ENCODE data around the gene SUSD3. TPM values are rescaled to one million over a fixed set of nuclear protein-coding genes. Genes with fewer than 3 reads are reported as not detected.

The SUSD3 gene
- total and polyA plus RNA-seq, 10 of the 15 experiments (the other 5 are each of a cell fraction or from before 2014, with no cell fraction given): 2.5 to 92.0 (median 31.1) TPM

GRCh38 chr9:93123561-93124283 lies 65.2 kb downstream of the SUSD3 start:
- no peak overlapping the region for H3K27ac ChIP-seq (ENCODE audit: control insufficient read depth, insufficient read depth)
- peaks cover 20% of the 10 kb centered on the region for H3K4me1 ChIP-seq (ENCODE audit: control insufficient read depth, insufficient read depth, low read length)
- POLR2A ChIA-PET: no interaction called here

More at GRCh38 chr9:93123561-93124283, 65.2 kb downstream of the SUSD3 start:
- no peaks in the 10 kb centered on the region for H3K27me3 ChIP-seq (replicated peaks in 1 of 2; ENCODE audit: control insufficient read depth in 2 of 2, insufficient read depth in 2 of 2, low read length in 1 of 2)
- no peak for TF ChIP-seq MEF2B (IDR thresholded peaks at IDR 0.05; ENCODE audit: partially characterized antibody, poor library complexity, severe bottlenecking)
- TF ChIP-seq SIN3A (IDR thresholded peaks at IDR 0.05; ENCODE audit: low read depth, low read length): no peak
- TF ChIP-seq HSF1 (IDR thresholded peaks at IDR 0.05; ENCODE audit: low read depth, low read length): no peak
- TF ChIP-seq NFXL1 (IDR thresholded peaks at IDR 0.05; ENCODE audit: borderline replicate concordance): no peak
- no peak for TF ChIP-seq RBBP5 (conservative IDR thresholded peaks at IDR 0.05)
- no peak for TF ChIP-seq GATAD2B (conservative IDR thresholded peaks at IDR 0.05; ENCODE audit: low read depth)
- TF ChIP-seq CTCF (IDR thresholded peaks at IDR 0.05 in 2 of 3, conservative IDR thresholded peaks at IDR 0.05 in 1 of 3; ENCODE audit: control insufficient read depth in 2 of 3, extremely low read depth in 1 of 3, insufficient read depth in 1 of 3, low read depth in 3 of 3, low read length in 3 of 3): no peak
- TF ChIP-seq TAF1 (IDR thresholded peaks at IDR 0.05; ENCODE audit: borderline replicate concordance, low read depth, low read length): no peak
- no peak for TF ChIP-seq RELA (IDR thresholded peaks at IDR 0.05; ENCODE audit: borderline replicate concordance, partially characterized antibody)
- TF ChIP-seq IKZF2 (IDR thresholded peaks at IDR 0.05): no peak
- no peak for TF ChIP-seq WRNIP1 (IDR thresholded peaks at IDR 0.05; ENCODE audit: borderline replicate concordance, low read depth, low read length)
- SMC1A ChIA-PET (ENCODE audit: uncharacterized antibody, unreplicated experiment): no interaction called here
- H3K36me3 ChIP-seq (ENCODE audit: control insufficient read depth in 2 of 2, insufficient read depth in 2 of 2, low read length in 1 of 2): peaks cover 0 to 9% of the 10 kb centered on the region in 2 experiments; a peak in 2 of 4 replicates
- no peak for DNase-seq (ENCODE audit: low read depth, low spot score)
- ATAC-seq: no peak
- in situ Hi-C loops (cut with MboI) (no loop called here), intact Hi-C loops (cut with micrococcal nuclease; ENCODE audit: unreplicated experiment) (no loop called here)
- H4K20me1 ChIP-seq (ENCODE audit: control insufficient read depth, insufficient read depth): no peaks in the 10 kb centered on the region
- RAD21 ChIA-PET (ENCODE audit: unreplicated experiment): no interaction called here
- no peak overlapping the region for H3K4me2 ChIP-seq (ENCODE audit: control insufficient read depth, insufficient read depth)
- no peak overlapping the region for H2AFZ ChIP-seq (ENCODE audit: control insufficient read depth, low read depth, low read length)
- no TSS peak for BruUV-seq (replicated peaks)
- no peak for FAIRE-seq
- no peak overlapping the region for H3K4me3 ChIP-seq
- H3K79me2 ChIP-seq (ENCODE audit: control insufficient read depth, insufficient read depth, low read length): no peaks in the 10 kb centered on the region
- CTCF ChIA-PET: no interaction called here
- no peak overlapping the region for H3K9ac ChIP-seq (ENCODE audit: control insufficient read depth, insufficient read depth, low read length)
- no peaks in the 10 kb centered on the region for H3K9me3 ChIP-seq (replicated peaks; ENCODE audit: control insufficient read depth, insufficient read depth, low read length)
- WGBS (ENCODE audit: insufficient coverage, insufficient replicate concordance, low lambda C conversion rate, missing lambda C conversion rate): 74% methylated on average over 14 of the region's 14 CpGs
